PC-3 (cell line): ENCODE data around the gene SYCP2L. TPM values are rescaled to one million over a fixed set of nuclear protein-coding genes. Genes with fewer than 3 reads are reported as not detected.
"Not testable (repeated sequence)": the region's sequence is repeated elsewhere in the genome, so short reads cannot be mapped to it uniquely, and the experiment has no call there.

Experiments
- ATAC-seq: fragments of 200-7000 bp; cut with Tn5 transposase; 2 replicates; pipeline ENCODE4 v1.9.1; 2020; ENCODE audit warnings: mild to moderate bottlenecking, moderate library complexity
- BruUV-seq: library from RNA; stranded (reverse); fragments of 400-500 nt; replicated peaks from 2 replicates; lab custom pipeline; 2021; lab: Mats Ljungman, UMichigan
- CTCF ChIA-PET: fragments of 300-600 bp; sonication (Branson Sonifier 250); formaldehyde crosslinking; loops from one replicate; lab custom pipeline; 2022; ENCODE audit warnings: antibody characterized with exemption; lab: Charles Lee
- POLR2A ChIA-PET: fragments of 300-600 bp; sonication (Branson Sonifier 250); formaldehyde crosslinking; loops from one replicate; lab custom pipeline; 2022; ENCODE audit warnings: antibody characterized with exemption; ENCODE audit not compliant: unreplicated experiment; lab: Charles Lee
- DNase-seq: peaks from one replicate; pipeline ENCODE4 v3.0.0-alpha.2; 2015
- H2AFZ ChIP-seq: fragments of 300-600 bp; sonication (generic); 2 replicates; pipeline ENCODE4 v1.6.0; 2016; ENCODE audit warnings: antibody characterized with exemption, low read length
- H3F3A ChIP-seq: fragments of 300-600 bp; sonication (generic); one replicate; pipeline ENCODE4 v1.6.0; 2017; ENCODE audit warnings: antibody characterized with exemption, low read length, control low read depth, mild to moderate bottlenecking; ENCODE audit not compliant: unreplicated experiment
- H3K27ac ChIP-seq: fragments of 300-600 bp; sonication (generic); 2 replicates; pipeline ENCODE4 v1.5.1; 2016; ENCODE audit warnings: mild to moderate bottlenecking, low read length
- H3K27me3 ChIP-seq: fragments of 300-600 bp; sonication (generic); 2 replicates; pipeline ENCODE4 v1.6.1; 2016; ENCODE audit warnings: low read length, mixed read lengths
- H3K36me3 ChIP-seq: fragments of 300-600 bp; sonication (generic); 2 replicates; pipeline ENCODE4 v1.6.1; 2016; ENCODE audit warnings: low read depth, mixed run types, low read length, mixed read lengths
- H3K4me1 ChIP-seq: fragments of 300-600 bp; sonication (generic); 2 replicates; pipeline ENCODE4 v1.5.1; 2016; ENCODE audit warnings: low read length; ENCODE audit not compliant: insufficient read depth
- H3K4me2 ChIP-seq: fragments of 300-600 bp; sonication (generic); 2 replicates; pipeline ENCODE4 v1.6.0; 2016; ENCODE audit warnings: low read length
- H3K4me3 ChIP-seq: fragments of 300-600 bp; sonication (generic); 2 replicates; pipeline ENCODE4 v1.5.1; 2016; ENCODE audit warnings: mild to moderate bottlenecking, low read length, mixed read lengths
- H3K79me2 ChIP-seq: fragments of 300-600 bp; sonication (generic); 2 replicates; pipeline ENCODE4 v1.6.1; 2017; ENCODE audit warnings: low read length, mixed read lengths
- H3K9ac ChIP-seq: fragments of 300-600 bp; sonication (generic); 2 replicates; pipeline ENCODE4 v1.6.0; 2016; ENCODE audit warnings: mild to moderate bottlenecking, low read length
- H3K9me2 ChIP-seq: fragments of 300-600 bp; sonication (generic); replicated peaks from 2 replicates; pipeline ENCODE4 v1.6.1; 2016; ENCODE audit warnings: mixed run types, low read length, mixed read lengths
- H3K9me3 ChIP-seq: fragments of 300-600 bp; sonication (generic); 2 replicates; pipeline ENCODE4 v1.6.1; 2016; ENCODE audit warnings: low read length, mixed read lengths
- H4K20me1 ChIP-seq: fragments of 300-600 bp; sonication (generic); 2 replicates; pipeline ENCODE4 v1.6.1; 2016; ENCODE audit warnings: low read length, mixed read lengths
- CTCF ChIP-seq: fragments of 300-600 bp; sonication (generic); conservative IDR thresholded peaks from 2 replicates; pipeline ENCODE4 v1.5.1; 2017; ENCODE audit warnings: antibody characterized with exemption, low read depth, mild to moderate bottlenecking, low read length
- EZH2 ChIP-seq: fragments of 300-600 bp; sonication (generic); IDR thresholded peaks from one replicate; pipeline ENCODE4 v1.6.1; 2017; ENCODE audit warnings: antibody characterized with exemption, mild to moderate bottlenecking, low read length; ENCODE audit not compliant: unreplicated experiment
- EZH2phosphoT487 ChIP-seq: fragments of 300-600 bp; sonication (generic); IDR thresholded peaks from 2 replicates; pipeline ENCODE4 v1.6.1; 2018; ENCODE audit warnings: mild to moderate bottlenecking, antibody characterized with exemption, low read length, borderline replicate concordance
- intact Hi-C: fragments of 100-400 bp; cut with micrococcal nuclease; formaldehyde crosslinking; loops from 2 replicates; pipeline ENCODE4 v1.9.0; 2023
- total RNA-seq: library from RNA; depleted of rRNA; stranded (reverse); fragments of >200 nt; gene quantifications from 2 replicates; pipeline ENCODE4 v1.2.3, GENCODE V29; 2014

SYCP2L gene
- total RNA-seq, 1 experiment from 2014 or later: 0.07 TPM

GRCh38 chr6:10908228-10908627 lies 21.4 kb downstream of the SYCP2L start:
- Histone ChIP-seq H2AFZ (no peak overlapping the region), H4K20me1 (no peaks in the 10 kb centered on the region), H3K9me3 (no peaks in the 10 kb centered on the region), H3K9ac (no peak overlapping the region), H3F3A (no peaks in the 10 kb centered on the region), H3K4me1 (no peaks in the 10 kb centered on the region), H3K4me2 (no peak overlapping the region), H3K36me3 (no peaks in the 10 kb centered on the region), H3K27me3 (peaks cover 7% of the 10 kb centered on the region; the same call in 1 of the 2 replicates), H3K79me2 (no peaks in the 10 kb centered on the region), H3K9me2 (no peaks in the 10 kb centered on the region), H3K4me3 (no peak overlapping the region), H3K27ac (no peak overlapping the region)
- no TSS peak for BruUV-seq
- ChIA-PET CTCF (no interaction called here), POLR2A (no interaction called here)
- intact Hi-C loops: no loop called here
- no peak for DNase-seq
- TF ChIP-seq EZH2phosphoT487 (no peak), CTCF (no peak), EZH2 (no peak)
- no peak for ATAC-seq

- CTCF ChIA-PET, H3K9me3 ChIP-seq, H3K4me3 ChIP-seq, H3K27me3 ChIP-seq, H3K9ac ChIP-seq, H3K4me1 ChIP-seq, H3K9me2 ChIP-seq, H3K27ac ChIP-seq, H3K79me2 ChIP-seq, BruUV-seq, ATAC-seq, intact Hi-C loops, H3F3A ChIP-seq, H3K4me2 ChIP-seq, POLR2A ChIA-PET, H4K20me1 ChIP-seq, H3K36me3 ChIP-seq, H2AFZ ChIP-seq, DNase-seq: not testable (repeated sequence)
Measured at GRCh38 chr6:10919520-10919919, 32.7 kb downstream of the SYCP2L start.

GRCh38 chr6:10933126-10933525 lies 46.3 kb downstream of the SYCP2L start:
- intact Hi-C loops: no loop called here
- Histone ChIP-seq H3K9me2 (no peaks in the 10 kb centered on the region), H3K36me3 (no peaks in the 10 kb centered on the region), H3K79me2 (no peaks in the 10 kb centered on the region), H3K4me2 (no peak overlapping the region), H3K4me3 (no peak overlapping the region), H3K4me1 (no peaks in the 10 kb centered on the region), H3K27me3 (peaks cover 70% of the 10 kb centered on the region), H3F3A (no peaks in the 10 kb centered on the region), H4K20me1 (no peaks in the 10 kb centered on the region), H2AFZ (no peak overlapping the region), H3K9me3 (no peaks in the 10 kb centered on the region), H3K27ac (no peak overlapping the region), H3K9ac (no peak overlapping the region)
- ATAC-seq (no peak), DNase-seq (no peak)
- no peak for TF ChIP-seq EZH2
- TF ChIP-seq CTCF: no peak
- no peak for TF ChIP-seq EZH2phosphoT487
- BruUV-seq: no TSS peak
- ChIA-PET POLR2A (no interaction called here), CTCF (no interaction called here)
